HG02588 (cell line): ENCODE data around the gene SMOC2.
"Not testable (repeated sequence)": the region's sequence is repeated elsewhere in the genome, so short reads cannot be mapped to it uniquely, and the experiment has no call there.

Source experiments
- ATAC-seq: cut with Tn5 transposase; IDR thresholded peaks from one replicate; pipeline ENCODE4 v1.9.1; 2021; ENCODE audit warnings: mild to moderate bottlenecking, moderate library complexity; ENCODE audit not compliant: unreplicated experiment

The SMOC2 gene

DNA sequence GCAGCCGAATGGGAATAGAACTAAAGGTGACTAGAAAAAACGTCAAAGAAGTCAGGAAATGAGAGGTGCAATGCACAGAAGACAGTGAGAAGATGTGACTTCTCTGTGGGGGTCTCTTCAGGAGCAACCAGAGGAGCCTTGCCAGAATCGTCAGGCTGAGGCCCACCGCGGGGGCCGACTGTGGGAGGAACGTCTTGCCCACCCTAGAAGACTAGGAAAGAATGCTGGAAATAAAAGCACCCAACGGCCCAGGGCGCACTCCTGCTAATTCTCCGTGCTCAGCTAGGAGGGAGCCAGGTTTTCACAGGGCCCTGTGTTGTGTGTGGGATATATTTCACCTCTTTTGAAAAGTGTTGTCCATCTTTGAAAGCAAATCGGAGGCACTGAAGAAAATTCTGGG, 129.2 kb downstream of the SMOC2 start:
- ATAC-seq = no peak

DNA sequence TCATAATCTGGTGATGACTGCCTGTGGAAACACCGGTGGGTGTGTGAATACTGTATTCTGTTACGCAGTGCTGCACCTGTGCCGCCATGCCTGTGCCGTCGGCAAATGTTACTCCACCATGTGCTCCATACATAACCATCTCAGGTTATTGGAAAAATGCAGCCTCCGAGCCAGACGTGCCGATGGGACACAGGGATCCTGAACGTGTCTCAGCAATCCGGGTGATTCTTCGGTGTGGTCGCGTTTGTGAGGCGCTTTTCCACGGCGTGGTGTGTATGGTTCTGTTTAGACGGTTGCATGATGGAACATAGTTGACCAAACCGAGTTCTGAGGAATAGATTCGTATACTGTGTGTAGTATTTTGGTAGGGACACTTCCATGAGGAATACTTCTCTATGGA, 130.3 kb downstream of the SMOC2 start:
- ATAC-seq = no peak

DNA sequence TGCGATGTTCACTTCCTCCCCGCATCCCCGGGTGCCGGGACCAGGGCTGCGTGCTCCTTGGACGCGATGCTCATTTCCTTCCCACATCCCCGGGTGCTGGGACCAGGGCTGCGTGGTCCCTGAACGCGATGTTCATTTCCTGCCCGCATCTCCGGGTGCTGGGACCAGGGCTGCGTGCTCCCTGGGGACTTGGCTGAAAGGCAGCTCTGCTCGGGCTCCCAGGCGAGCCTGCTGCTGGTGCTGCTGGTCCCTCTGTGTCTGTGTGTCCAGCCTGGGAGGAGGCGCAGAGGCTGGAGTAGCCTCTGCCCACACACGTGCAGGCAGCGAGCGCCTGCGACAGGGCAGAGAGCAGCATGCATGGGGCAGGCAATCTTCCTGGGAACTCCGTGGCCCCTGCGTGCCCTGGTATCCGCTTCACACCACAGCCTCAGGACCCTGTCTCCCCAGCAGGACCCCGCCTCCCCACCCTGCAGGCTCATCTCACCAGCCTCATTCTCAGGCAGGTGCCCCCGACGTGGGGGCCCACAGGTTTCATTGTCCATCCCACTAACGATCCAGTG, 132.4 kb downstream of the SMOC2 start:
- ATAC-seq = not testable (repeated sequence)

DNA sequence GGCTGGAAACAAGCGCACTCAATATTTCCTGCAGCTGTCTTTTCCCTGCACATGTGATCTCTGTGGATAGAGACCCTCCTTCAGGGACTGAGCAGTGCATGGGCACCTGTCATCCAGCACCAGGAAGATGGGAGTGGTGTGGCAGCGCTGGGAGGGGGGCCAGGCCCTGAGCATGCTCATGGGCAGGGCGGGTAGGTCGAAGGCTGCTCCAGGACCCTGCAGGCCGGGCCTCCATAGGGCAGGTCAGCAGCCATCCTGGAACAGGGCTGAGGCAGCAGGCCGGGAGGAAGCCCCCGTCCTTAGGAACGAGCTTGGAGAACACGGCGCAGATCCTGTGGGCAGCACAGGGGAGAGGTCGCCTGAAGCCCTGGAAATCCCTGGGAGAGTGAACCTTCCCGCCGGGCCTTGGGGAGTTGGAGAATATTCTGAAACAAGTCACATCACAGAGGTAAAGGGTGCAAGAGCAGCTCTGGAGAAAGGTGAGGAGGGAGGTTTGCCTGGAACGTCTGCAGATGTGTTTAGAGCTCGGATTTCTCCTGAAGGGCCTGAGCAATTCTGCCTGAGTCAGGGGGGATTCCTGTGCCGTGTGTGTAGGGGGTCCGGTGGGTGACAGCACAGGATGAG, 133.2 kb downstream of the SMOC2 start:
- ATAC-seq = no peak

DNA sequence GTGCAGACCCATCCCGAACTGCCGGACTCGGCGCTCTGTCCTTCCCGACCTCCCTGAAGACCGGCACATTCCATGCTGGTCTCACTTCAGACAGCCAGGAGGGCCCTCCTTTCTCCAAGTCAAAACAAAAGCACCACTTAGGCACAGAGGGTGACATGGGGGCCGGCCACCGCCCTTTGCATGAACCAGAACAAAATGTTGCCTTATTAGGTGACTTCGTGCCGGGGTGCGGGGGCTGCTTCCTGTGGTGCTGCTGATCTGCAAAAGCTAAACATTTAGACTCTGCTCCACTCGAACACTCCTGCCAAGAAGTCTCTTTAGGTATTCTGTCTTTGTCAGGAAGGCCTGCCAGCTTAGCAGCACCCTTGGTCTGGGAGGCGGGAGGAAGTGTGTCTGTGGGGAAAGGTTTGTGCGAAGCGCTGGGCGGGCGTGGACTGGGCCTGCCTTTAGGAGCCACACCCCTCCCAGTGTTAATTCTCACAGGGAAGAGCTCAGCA, 133.8 kb downstream of the SMOC2 start:
- ATAC-seq = no peak

DNA sequence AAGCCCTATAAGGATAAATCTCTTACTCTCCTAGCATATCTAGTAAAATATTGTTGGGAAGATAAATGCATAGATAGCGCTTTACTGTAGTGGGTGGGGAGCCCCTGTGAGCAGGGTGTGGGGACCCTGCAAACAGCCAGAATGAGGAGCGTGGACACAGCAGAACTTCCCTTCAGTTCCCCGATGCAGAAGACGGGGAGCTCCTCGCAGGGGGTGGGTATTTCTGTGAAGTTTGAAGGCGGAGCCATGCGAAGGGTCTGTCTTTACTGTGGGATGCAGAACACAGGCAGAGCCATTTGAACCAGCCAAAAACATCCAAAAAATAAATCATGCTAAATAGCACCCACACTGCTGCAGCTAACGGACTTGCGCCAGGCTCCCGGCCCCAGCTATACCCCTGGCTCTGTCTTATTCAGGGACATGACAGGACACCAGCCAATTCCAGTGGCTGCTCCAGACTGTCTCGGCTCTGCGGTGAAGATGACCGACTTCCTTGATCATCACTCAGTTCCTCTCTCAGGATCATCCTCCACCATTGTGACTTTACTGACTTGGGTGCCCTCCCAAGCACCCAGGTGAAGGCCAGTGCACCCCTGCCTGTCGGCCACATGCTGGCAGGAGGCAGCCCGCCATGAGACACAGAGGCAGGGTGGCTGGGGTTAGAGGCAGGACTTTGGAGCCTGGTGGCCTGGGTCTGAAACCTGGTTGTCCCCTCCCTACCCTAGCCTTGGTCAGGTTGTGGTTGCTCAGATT, 134.5 kb downstream of the SMOC2 start:
- ATAC-seq = no peak

DNA sequence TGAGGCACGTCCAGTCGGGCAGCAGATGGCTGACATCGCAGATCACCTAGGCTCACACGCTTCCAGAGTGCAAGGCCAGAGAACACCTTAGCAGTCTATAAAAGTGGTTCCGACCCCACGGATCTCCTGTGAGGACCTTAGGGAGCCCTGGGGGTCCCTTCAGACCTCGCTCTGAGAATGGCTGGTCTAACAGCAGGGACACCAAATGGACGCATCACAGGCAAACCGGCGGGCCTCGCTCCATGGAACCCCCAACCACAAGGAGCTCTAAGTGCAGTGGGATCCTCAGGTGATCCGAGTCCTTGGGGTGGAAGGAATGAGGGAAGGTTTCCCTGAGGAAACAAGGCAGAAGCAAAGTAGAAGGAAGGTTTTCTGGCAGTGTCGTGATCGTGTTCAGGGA, 135.4 kb downstream of the SMOC2 start:
- no peak for ATAC-seq

DNA sequence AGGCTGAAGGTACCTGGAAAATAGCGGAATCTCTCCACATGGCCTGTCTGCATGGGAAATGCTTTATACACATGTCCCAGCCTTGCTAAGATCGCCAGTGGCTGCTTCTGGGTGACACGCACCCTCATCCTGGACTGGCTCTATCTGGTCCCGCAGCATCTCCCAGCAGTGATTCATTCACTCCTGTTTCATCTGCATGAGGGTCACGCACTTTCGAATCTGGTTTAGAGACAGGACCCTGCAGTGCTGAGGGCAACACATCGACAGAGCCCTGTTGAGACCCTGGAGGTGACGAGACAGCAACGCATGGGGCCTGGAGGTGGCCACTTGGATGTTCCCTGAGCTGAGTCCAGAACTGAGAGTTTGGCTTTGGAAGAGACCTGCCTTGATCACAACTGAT, 136.5 kb downstream of the SMOC2 start:
- no peak for ATAC-seq

DNA sequence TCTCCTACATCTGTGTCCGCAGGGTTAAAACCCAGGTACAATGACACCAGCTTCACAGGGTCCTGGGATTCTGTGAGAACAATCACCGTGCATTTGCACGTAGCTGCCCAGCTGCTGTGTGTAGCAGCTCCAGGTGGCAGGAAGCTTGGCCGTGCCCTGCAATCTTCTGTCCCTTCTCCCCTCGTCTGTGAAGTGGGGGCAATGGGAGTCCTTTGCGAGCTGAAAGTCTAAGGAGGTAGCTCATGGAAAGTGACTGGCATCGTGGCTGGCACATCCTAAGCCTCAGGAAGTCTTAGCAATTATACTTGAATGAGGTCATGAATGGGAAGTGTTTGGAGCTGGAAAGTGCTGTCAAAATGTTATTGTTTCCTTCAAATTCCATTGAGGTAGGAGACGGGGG, 137.1 kb downstream of the SMOC2 start:
- ATAC-seq = no peak

DNA sequence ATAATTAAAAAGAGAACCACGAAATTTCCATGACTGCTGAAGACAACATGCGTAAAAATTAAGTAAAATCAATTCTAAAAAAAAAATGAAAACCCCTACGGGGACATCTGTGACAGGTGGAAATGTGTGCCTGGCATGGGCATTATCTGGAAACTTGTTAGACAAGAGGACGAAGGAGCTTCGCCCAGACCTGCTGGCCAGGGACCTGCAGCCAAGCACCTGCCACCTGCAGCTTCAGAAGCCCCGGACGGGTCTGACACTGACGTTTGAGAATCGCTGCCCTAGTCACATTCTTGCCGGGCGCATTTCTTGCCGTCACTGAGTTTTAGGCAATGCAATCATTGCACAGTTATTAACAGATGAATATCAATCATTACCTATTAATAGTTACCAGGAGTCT, 140.3 kb downstream of the SMOC2 start:
- ATAC-seq = no peak

DNA sequence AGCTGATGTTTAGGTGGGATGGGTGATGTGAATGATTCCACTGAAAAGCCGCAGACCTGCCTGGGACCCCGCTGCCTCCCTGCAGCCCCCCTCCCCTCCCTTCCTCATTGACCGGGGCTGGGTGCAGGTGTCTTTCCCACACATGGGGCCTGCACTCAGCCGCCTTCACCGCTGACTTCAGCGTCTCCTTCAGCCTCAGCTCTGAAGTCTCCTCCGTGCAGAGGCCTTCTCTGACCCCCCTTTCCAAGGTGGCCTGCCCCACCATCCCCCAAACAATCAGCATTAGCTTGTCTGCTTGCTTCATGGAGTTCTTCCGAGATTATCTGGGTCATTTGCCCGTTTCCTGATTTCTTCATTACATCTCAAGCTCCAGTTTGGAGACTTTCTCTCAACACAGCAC, 140.7 kb downstream of the SMOC2 start:
- no peak for ATAC-seq

DNA sequence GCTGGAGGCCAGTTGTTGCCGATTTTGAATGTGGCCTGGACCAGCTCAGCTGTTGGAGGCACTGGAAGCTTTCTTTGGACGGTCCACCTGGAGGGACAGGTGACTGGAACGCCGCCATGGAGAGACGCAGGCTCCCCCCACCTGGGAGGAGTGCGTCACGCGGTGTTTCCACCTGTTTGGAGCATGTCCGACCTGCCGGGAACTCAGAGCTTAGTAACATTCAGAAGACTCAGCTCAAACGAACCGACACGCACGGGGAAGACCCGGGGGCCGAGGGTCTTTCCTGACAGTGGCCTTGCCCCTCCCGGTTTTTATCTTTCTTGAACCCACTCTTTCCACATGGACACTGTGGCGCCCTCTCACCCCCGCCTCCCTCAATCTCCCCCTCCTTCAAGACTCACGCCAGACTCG, 141.6 kb downstream of the SMOC2 start:
- ATAC-seq = no peak

DNA sequence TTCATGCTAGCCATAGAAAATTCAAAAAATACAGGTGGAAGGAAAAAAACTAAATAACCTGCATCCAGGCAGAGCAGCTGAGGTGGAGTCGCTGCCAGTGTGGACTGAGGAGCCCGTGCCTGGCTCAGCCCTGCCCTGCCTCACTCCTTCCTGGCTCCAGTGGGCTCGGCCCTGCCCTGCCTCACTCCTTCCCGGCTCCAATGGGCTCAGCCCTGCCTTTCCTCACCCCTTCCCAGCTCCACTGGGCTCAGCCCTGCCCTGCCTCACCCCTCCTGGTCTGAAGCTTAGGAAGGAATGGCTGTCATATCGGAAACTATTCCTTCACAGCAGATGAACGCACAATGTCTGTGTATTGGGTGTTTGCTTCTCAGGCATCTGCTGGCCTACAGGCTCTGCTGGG, 142.1 kb downstream of the SMOC2 start:
- no peak for ATAC-seq

DNA sequence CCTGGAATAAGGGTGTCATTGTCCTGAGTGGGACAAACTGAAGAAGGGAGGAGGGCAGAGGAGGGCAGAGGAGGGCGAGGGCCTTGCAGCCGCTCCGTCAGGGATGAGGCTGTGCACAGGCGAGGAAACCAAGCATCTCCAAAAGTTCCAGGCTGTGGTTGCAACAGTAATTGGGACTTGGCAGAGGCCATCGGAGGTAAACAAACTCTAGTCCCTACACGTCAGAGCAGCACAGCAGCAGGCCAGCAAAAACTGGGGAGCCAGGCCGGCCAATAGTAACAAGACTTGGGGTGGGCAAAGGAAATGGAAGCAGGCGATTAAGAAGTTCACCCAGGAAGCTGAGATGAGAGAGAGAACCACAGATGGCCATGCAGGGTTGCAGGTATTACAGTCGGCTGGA, 142.8 kb downstream of the SMOC2 start:
- ATAC-seq = no peak

DNA sequence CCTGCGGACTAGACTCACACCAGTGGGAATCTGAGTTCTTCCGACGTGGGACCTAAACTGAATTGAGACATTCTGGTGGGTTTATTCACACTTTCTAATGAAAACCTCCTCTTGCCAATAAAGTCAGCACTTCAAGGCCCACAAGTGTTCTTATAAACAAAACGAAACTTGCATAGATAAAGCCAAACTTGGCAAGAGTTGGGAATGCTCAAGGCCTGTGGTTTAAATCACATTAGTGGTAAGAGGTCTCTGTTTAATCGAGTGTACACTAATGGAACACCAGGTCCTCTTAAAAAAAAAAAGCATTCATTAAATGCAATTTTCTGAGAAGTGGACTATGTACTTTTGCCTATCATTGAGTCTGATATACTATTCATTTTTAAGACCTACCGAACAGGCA, 143.3 kb downstream of the SMOC2 start:
- ATAC-seq = no peak

DNA sequence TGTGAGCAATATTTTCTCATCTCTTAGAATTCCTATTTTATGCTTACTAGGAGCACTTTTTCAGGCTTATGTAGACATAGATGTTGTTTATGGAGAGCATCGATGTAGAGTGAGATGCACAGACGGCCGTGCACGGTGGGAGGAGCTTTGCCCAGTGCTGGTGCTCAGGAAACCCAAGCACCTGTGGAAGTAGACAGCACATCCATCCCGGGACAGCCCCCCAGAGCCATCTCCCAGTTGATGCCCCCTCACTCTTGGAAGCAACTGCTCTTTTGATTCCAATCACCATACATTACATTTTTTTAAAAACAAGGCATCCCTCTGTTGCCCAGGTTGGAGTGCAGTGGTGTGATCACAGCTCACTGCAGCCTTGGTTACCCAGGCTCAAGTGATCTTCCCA, 143.7 kb downstream of the SMOC2 start:
- ATAC-seq = no peak

DNA sequence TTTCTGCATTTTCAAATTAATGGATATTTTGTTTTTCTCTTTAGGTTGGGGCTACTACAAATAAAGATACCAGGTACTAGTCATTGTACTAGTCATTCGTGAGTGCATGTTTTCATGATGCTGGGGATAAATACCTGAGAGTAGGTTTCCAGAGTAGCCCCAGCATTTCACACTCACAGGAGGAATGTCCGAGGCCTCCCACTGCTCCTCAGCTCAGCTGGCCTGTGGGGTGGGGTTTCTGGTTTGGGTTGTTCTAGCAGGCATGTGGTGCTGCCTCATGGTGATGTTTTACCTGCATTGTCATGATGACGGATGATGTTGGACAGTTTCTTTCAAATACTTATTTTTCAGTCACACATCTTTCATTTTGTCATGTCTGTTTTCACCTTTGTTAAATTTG, 144.5 kb downstream of the SMOC2 start:
- ATAC-seq = no peak

DNA sequence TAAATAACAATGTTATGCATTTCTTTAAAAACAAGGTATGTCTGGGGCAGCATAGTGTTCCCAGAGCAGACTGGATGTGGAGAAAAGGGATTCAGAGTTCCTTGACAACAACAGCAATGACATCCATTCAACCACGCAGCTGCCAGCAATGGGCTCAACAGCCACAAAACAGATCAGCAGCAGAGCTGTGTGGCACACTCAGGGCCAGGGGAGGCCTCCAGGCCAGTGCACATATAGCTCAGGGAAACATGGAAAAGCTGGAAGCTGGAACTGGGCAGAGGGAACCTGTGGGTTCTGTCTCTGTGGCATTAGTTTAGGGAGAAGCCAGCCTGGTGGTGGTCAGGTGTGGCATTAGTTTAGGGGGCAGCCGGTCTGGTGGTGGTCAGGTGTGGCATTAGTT, 148.3 kb downstream of the SMOC2 start:
- no peak for ATAC-seq

DNA sequence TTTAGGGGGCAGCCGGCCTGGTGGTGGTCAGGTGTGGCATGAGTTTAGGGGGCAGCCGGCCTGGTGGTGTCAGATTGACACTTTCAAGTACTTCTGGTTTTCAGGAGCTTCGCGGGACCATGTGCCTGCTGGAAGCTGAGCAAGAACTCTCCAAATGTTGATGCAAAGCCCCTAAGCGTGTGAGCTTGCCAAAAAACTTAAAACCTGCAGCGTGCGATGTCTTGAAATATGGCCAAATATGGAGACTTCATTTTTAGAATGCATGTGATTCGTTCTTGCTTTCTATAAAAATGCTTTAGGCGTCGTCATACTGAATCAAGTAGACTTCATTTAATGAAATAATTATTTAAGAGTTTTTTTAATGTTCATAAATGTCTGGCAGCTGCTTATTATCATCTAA, 149.4 kb downstream of the SMOC2 start:
- ATAC-seq = no peak

DNA sequence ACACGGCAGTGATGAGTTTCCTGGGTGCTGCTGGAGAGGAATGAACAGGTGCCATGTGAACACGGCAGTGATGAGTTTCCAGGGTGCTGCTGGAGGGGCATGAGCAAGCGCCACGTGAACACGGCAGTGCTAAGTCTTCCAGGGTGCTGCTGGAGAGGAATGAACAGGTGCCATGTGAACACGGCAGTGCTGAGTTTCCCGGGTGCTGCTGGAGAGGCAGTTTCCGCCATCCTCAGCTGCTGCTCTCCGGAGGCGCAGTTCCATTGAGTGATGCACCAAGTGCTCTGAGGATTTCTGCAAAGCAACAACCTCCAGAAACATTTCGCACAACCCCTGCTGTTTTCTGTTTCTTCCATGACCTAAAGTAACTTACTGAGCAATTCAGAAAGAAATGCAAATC, 155.4 kb downstream of the SMOC2 start:
- no peak for ATAC-seq

DNA sequence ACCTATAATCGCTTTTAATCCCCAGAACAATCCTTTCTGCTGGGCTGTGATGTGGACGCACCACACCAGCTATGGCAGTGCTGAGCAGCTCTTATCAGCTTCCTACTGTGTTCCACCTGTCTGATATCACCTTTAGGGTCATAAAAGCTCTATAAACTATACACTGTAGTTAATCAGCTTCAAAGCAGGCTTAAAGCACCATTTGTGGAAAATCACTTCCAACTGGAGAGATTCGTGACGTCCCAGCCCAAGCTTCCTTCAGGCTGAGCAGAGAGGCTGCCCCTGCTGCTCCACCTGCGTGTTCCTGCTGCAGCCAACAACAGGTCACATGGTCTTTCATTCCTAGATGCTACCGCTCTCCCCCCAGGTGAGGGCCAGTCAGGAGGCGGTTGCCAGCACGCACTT, 156.5 kb downstream of the SMOC2 start:
- no peak for ATAC-seq
